OCI-LY1 (cell line): ENCODE results near the gene DBX1.

Experiments
- EZH2 ChIP-seq: fragments of 200-600 bp; sonication (generic), shearing (Covaris generic); IDR thresholded peaks from 2 replicates; pipeline ENCODE4 v1.8.0; 2017; ENCODE audit warnings: borderline replicate concordance, mixed run types, mild to moderate bottlenecking, antibody characterized with exemption, low read length, moderate library complexity, mixed read lengths
- TF ChIP-seq, protein P1 (sequence below): fragments of 200-600 bp; sonication (generic), shearing (Covaris generic); IDR thresholded peaks from 2 replicates; pipeline ENCODE4 v1.5.1; 2017; ENCODE audit warnings: mild to moderate bottlenecking, antibody characterized with exemption, low read length, moderate library complexity, mixed read lengths

DNA sequence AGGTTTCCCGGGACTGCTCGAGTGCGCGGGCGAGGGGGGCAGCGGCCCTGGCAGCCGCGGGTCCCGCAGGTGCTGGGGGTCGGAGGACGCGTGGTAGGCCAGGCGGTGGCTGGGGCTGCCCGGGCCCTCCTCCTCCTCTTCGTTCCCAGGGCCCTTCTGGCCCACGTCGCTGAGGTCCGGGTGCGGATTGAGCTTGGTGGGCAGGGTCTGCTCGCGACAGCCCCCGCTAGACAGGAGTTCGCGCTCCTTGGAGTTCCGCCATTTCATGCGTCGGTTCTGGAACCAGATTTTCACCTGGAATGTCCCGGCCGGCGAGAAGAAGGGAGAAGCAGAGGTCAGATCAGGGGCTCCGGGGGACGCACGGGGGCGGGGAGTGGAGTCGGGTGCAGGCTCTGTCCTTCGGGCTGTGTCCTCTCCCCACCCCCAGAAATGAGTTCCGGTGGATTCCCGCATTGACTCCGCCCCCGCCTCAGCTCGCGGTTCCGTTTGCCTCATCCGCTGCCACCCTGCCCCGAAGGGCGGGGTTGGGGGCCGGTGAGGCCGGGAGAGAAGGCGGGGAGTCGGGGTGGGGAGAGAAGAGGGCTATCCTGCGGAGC, 3.9 kb downstream of the DBX1 start:
- TF ChIP-seq, protein P1, sequence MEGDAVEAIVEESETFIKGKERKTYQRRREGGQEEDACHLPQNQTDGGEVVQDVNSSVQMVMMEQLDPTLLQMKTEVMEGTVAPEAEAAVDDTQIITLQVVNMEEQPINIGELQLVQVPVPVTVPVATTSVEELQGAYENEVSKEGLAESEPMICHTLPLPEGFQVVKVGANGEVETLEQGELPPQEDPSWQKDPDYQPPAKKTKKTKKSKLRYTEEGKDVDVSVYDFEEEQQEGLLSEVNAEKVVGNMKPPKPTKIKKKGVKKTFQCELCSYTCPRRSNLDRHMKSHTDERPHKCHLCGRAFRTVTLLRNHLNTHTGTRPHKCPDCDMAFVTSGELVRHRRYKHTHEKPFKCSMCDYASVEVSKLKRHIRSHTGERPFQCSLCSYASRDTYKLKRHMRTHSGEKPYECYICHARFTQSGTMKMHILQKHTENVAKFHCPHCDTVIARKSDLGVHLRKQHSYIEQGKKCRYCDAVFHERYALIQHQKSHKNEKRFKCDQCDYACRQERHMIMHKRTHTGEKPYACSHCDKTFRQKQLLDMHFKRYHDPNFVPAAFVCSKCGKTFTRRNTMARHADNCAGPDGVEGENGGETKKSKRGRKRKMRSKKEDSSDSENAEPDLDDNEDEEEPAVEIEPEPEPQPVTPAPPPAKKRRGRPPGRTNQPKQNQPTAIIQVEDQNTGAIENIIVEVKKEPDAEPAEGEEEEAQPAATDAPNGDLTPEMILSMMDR: no peak
- no peak for TF ChIP-seq EZH2
